Right atrium auricular region (tissue), 2 donors: Measurements from ENCODE around the gene NUP58. TPM values are rescaled to one million over a fixed set of nuclear protein-coding genes. Genes with fewer than 3 reads are reported as not detected.
A peak's percentile ranks its signal among the peaks of the same experiment; 100 is the strongest.

Experiments used
- DNase-seq: peaks from one replicate; pipeline ENCODE4 v3.0.0-alpha.2; 2019; ENCODE audit warnings: low spot score
- H3K27ac ChIP-seq, 2 donors: fragments of 200-600 bp; sonication (generic); 1 replicate in 1 of 2; 2 replicates in 1 of 2; pipeline ENCODE4 v1.5.1; 2016 to 2019
- H3K27me3 ChIP-seq, 2 donors: fragments of 200-600 bp; sonication (generic); one replicate each; pipeline versions ENCODE4 v1.5.1 to v1.6.0; 2017 to 2019
- H3K36me3 ChIP-seq: fragments of 200-600 bp; sonication (generic); one replicate; pipeline ENCODE4 v1.5.1; 2016
- H3K4me1 ChIP-seq, 2 donors: fragments of 200-600 bp; sonication (generic); one replicate each; pipeline versions ENCODE4 v1.5.1 to v1.6.0; 2017 to 2019
- H3K4me3 ChIP-seq, 2 donors: fragments of 200-600 bp; sonication (generic); 1 replicate in 1 of 2; 2 replicates in 1 of 2; pipeline ENCODE4 v1.5.1; 2017 to 2019; ENCODE audit warnings: mild to moderate bottlenecking in 1 of 2, moderate library complexity in 1 of 2
- H3K9me3 ChIP-seq, 2 donors: fragments of 200-600 bp; sonication (generic); one replicate each; pipeline ENCODE4 v1.5.1; 2019
- CTCF ChIP-seq, 2 donors: fragments of 200-600 bp; sonication (generic); IDR thresholded peaks; one replicate each; pipeline ENCODE4 v1.5.1; 2019; ENCODE audit warnings: antibody characterized with exemption in 2 of 2
- total RNA-seq, 2 donors: library from RNA; depleted of rRNA; stranded (reverse); fragments of >200 nt; gene quantifications; one replicate each; pipeline ENCODE4 v1.1.0, GENCODE V29; 2016

NUP58 gene, protein sequence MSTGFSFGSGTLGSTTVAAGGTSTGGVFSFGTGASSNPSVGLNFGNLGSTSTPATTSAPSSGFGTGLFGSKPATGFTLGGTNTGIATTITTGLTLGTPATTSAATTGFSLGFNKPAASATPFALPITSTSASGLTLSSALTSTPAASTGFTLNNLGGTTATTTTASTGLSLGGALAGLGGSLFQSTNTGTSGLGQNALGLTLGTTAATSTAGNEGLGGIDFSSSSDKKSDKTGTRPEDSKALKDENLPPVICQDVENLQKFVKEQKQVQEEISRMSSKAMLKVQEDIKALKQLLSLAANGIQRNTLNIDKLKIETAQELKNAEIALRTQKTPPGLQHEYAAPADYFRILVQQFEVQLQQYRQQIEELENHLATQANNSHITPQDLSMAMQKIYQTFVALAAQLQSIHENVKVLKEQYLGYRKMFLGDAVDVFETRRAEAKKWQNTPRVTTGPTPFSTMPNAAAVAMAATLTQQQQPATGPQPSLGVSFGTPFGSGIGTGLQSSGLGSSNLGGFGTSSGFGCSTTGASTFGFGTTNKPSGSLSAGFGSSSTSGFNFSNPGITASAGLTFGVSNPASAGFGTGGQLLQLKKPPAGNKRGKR
- total RNA-seq, result 10 to 100 TPM; 24.7 to 27.9 TPM

- Histone ChIP-seq H3K36me3 (no peaks in the 10 kb centered on the region), H3K4me3 (peak within 1 kb of the TSS; percentile 66 to 83), H3K27ac (peak within 1 kb of the TSS; percentile 91 to 92), H3K27me3 (no peaks in the 10 kb centered on the region), H3K9me3 (no peaks in the 10 kb centered on the region), H3K4me1 (peaks cover 0 to 13% of the 10 kb centered on the region in 2 donors)
- no peak for TF ChIP-seq CTCF (IDR thresholded peaks at IDR 0.05)
- peak; percentile 95 for DNase-seq
Observed at GRCh38 chr13:25301347-25302113, at the start of gene NUP58. TSS of gene NUP58 (plus strand) at chr13:25301625. CDS start at chr13:25301774, 149 bp downstream.

DNA sequence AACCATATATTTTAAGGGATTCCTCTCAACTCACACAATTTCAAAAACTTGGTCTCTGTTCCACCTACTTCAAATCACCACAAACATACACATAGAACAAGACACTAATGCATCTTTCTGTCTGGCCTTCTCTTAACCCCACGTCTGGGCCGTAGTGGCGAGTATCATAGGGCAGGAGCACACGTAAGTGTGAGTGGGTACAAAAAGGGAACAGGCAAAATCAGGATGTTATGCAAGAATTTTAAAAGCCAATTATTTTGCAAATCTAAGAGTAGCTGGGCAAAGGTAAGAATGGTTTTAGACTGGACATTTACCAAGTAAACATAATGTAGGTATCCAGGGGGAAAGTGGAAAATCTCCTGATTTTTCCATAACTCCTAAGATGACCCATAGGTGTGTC lies 49.2 kb upstream of the NUP58 start:
- Histone ChIP-seq H3K36me3 (peaks cover 35% of the 10 kb centered on the region), H3K27ac (no peak overlapping the region), H3K4me3 (no peak overlapping the region), H3K27me3 (no peaks in the 10 kb centered on the region), H3K4me1 (no peaks in the 10 kb centered on the region), H3K9me3 (no peaks in the 10 kb centered on the region)
- TF ChIP-seq CTCF (IDR thresholded peaks at IDR 0.05), result no peak
- no peak for DNase-seq

DNA sequence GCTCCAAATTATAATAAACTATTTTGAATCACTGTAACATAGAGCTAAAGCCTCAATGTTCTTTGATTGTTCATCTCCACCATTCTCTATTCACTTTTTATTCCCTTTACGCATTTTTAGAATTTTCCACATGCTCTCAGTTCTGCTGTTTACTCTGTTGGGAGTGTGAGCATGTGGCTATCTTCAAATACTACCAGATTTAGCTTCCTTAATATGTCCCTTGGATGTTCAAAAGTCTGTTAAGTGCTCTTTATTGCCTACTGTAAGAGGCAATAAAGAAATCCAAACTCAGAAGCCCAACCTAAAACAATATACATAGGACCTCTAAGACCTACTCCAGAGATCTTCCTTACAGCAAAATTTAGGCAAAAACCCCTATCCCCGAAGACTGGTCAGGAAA lies 48.7 kb upstream of the NUP58 start:
- no peaks in the 10 kb centered on the region for H3K4me1 ChIP-seq
- H3K4me3 ChIP-seq, result no peak overlapping the region
- no peak for DNase-seq
- H3K27me3 ChIP-seq, result no peaks in the 10 kb centered on the region
- peaks cover 41% of the 10 kb centered on the region for H3K36me3 ChIP-seq
- no peak for TF ChIP-seq CTCF (IDR thresholded peaks at IDR 0.05)
- no peak overlapping the region for H3K27ac ChIP-seq
- H3K9me3 ChIP-seq, result no peaks in the 10 kb centered on the region

DNA sequence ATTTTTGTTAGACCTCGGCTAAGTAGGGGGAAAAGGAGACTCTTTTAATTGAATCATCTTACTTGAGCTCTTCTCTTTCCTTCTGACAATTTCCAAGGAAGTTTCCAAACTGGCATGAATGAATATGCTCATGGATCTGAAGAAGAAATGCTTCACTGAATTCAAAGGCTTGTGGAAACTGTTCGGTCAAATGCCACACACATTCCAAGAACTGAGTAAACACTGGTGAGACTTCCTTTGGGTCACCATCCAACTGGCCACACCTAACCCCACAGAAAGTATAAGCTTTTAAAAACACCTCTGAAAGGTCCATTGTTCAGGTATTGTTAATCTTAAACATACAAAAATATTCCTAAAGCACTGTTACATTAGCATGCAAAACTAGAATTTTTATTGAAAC lies 47.7 kb upstream of the NUP58 start:
- DNase-seq, result no peak
- Histone ChIP-seq H3K36me3 (peaks cover 45% of the 10 kb centered on the region), H3K9me3 (no peaks in the 10 kb centered on the region)

GRCh38 chr13:25262261-25262660 lies 39.2 kb upstream of the NUP58 start:
- TF ChIP-seq CTCF (IDR thresholded peaks at IDR 0.05), result no peak
- Histone ChIP-seq H3K36me3 (peaks cover 73% of the 10 kb centered on the region), H3K9me3 (no peaks in the 10 kb centered on the region), H3K4me3 (no peak overlapping the region), H3K27me3 (no peaks in the 10 kb centered on the region), H3K4me1 (no peaks in the 10 kb centered on the region), H3K27ac (no peak overlapping the region)
- DNase-seq, result no peak

More for the DNA sequence above, 47.7 kb upstream of the NUP58 start:
- no peak for TF ChIP-seq CTCF (IDR thresholded peaks at IDR 0.05)
- Histone ChIP-seq H3K4me1 (no peaks in the 10 kb centered on the region), H3K27ac (no peak overlapping the region), H3K27me3 (no peaks in the 10 kb centered on the region), H3K4me3 (no peak overlapping the region)
